Measurements from ENCODE around the gene MPPE1. TPM values are rescaled to one million over a fixed set of nuclear protein-coding genes. Genes with fewer than 3 reads are reported as not detected.

Gene MPPE1
- 37.0 and 43.6 TPM in 2 replicates for total RNA-seq

GRCh38 chr18:11908182-11909060, at the start of gene MPPE1:
Gene MPPE1 (minus strand): TSS chr18:11908317. CDS start chr18:11897264, 11,053 bp downstream.

GRCh38 chr18:11851146-11851805, 56.8 kb downstream of the MPPE1 start, which contains the start of gene CHMP1B:
Gene CHMP1B (plus strand): TSS chr18:11851413. CDS start chr18:11851512, 99 bp downstream.

Other genes starting within 250 kb of the MPPE1 start
- gene GNAL, start 219.1 kb downstream of the MPPE1 start, total RNA-seq: 0.43 and 0.79 TPM in 2 replicates
- 72.1 and 76.2 TPM in 2 replicates for gene CHMP1B, start 56.9 kb downstream of the MPPE1 start, total RNA-seq
- 3.5 and 4.7 TPM in 2 replicates for gene IMPA2, start 73.2 kb upstream of the MPPE1 start, total RNA-seq
- gene ANKRD62, start 185.5 kb upstream of the MPPE1 start, total RNA-seq: not detected in 2 replicates